DOHH2 (cell line): ENCODE results near the gene CELF1.

Source experiments
- CTCF ChIP-seq: fragments of 200-600 bp; sonication (generic); IDR thresholded peaks from one replicate; pipeline ENCODE4 v1.5.1; 2014; ENCODE audit warnings: antibody characterized with exemption, mild to moderate bottlenecking, low read depth, low read length; ENCODE audit not compliant: poor library complexity, severe bottlenecking
- EZH2phosphoT487 ChIP-seq: fragments of 200-600 bp; sonication (generic); IDR thresholded peaks from 2 replicates; pipeline ENCODE4 v1.6.1; 2017; ENCODE audit warnings: borderline replicate concordance, mild to moderate bottlenecking, antibody characterized with exemption, low read length, moderate library complexity, mixed read lengths

- TF ChIP-seq CTCF (no peak), EZH2phosphoT487 (no peak)
Measured at GRCh38 chr11:47516155-47516554, 36.8 kb downstream of the CELF1 start.
